A204.1 (cell line): ENCODE results near the gene GJD3.
"Not testable (repeated sequence)": the region's sequence is repeated elsewhere in the genome, so short reads cannot be mapped to it uniquely, and the experiment has no call there.

Source experiments
- FAIRE-seq: peaks from 2 replicates; lab custom pipeline; 2012; peaks lifted over from hg19 to GRCh38; lab: Jason Lieb, UNC

GJD3 gene, protein sequence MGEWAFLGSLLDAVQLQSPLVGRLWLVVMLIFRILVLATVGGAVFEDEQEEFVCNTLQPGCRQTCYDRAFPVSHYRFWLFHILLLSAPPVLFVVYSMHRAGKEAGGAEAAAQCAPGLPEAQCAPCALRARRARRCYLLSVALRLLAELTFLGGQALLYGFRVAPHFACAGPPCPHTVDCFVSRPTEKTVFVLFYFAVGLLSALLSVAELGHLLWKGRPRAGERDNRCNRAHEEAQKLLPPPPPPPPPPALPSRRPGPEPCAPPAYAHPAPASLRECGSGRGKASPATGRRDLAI

DNA sequence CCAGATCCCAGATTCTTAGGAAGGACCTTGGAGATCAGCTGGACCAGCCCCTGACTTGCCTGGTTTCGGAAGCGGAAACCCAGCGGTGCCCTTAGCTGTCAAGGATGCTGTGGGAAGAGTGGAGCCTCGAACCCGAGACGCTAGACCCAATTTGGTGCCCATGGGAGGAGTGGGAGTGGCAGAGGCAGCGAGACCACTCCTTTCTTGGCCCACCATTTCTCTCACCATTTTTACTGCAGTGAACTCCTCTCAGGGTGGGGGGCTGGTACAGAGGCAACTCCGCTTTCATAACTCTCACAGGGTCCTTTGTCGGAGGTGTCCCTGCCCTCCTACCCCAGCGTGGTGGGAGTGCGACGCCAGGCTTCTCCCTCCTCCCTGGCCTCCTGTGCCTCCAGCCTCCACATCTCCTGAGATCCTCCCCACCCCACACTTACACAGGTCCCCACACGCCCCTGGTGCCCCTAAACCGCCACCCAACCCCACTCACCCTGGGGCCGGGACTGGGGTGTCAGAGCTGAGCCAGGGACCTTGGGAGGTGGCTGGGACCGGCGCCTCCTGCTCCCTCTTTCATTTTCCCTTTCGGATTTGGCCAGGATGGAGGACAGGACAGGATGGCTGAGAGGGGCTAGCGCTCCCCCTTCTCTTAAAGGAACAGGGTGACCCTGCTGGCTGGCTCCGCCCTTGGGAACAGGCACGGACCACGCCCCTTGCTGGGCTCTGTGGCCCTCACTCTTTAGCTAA is at the start of gene GJD3:
Gene GJD3 (minus strand): TSS at position 617 of the 741 bp plus-strand sequence. CDS start 922 bp downstream, outside the sequence.
- no peak for FAIRE-seq

DNA sequence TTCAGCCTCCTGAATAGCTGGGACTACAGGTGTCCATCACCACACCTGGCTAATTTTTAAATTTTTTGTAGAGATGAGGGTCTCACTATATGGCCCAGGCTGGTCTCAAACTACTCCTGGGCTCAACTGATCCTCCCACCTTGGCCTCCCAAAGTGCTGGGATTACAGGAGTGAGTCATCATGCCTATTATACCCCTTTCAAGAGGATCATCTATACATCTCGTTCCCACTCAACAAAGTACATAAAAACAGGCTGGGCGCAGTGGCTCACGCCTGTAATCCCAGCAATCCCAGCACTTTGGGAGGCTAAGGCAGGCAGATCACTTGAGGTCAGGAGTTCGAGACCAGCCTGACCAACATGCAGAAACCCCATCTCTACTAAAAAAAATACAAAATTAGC is 49.8 kb upstream of the GJD3 start:
- not testable (repeated sequence) for FAIRE-seq

DNA sequence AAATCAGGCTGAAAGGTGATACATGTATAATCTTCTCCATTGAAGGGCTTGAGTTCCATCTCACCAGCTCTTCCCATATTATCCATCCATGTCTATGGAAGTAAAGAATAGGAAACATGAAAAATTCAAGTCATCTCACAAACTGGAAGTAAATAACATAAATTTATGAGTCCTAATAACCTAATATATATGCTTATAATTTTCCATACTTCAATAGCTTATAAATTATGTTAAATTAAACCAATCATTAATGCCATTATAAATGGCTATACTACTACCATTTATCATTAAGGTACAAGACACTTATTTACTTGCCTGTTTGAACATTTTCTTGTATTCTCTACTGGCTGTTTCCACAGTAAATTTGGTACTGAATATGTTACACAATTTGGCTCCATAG is 48.3 kb upstream of the GJD3 start:
- FAIRE-seq, result no peak

DNA sequence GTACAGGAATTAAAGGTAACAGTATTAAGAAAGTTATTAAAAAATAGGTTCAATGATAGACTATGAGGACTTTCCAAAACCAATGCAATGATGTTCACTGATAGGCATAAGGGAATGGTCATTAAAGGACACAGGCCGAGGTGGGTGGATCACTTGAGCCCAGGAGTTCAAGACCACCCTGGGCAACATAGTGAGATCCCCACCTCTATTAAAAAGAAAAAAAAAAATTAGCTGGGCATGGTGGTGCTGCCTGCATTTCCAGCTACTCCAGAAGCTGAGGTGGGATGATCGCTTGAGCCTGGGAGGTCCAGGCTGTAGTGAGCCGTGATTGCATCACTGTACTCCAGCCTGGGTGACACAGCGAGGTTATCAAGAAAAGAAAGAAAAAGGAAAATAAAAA is 47.3 kb upstream of the GJD3 start:
- no peak for FAIRE-seq

DNA sequence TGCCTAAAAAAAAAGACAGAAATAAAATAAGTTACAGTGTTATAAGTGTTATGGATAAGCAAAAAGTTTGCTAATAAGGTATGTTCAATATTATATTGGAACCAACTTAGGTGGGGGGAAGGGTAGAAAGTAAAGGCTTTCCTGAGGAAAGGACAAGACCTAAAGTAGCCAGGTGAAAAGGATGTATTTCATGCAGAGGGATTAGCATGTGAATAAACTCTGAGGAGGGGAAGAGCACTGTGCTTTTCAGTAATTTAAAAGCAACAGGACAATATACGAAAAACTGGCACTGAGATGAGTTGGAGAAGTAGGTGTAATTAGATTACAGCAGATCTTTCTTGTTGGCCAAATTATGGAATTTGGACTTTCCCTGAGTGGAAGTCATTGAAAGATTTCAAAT is 45.5 kb upstream of the GJD3 start:
- FAIRE-seq, result no peak

DNA sequence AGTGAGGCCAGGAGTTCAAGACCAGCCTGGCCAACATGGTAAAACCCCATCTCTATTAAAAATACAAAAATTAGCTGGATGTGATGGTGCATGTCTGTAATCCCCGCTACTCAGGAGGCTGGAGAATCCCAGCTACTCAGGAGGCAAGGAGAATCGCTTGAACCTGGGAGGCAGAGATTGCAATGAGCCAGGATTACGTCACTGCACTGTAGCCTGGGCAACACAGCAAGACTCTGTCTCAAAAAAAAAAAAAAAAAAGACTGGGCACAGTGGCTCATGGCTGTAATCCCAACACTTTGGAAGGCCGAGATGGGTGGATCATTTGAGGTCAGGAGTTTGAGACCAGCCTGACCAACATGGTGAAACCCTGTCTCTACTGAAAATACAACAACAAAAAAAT is 45.0 kb upstream of the GJD3 start:
- not testable (repeated sequence) for FAIRE-seq

DNA sequence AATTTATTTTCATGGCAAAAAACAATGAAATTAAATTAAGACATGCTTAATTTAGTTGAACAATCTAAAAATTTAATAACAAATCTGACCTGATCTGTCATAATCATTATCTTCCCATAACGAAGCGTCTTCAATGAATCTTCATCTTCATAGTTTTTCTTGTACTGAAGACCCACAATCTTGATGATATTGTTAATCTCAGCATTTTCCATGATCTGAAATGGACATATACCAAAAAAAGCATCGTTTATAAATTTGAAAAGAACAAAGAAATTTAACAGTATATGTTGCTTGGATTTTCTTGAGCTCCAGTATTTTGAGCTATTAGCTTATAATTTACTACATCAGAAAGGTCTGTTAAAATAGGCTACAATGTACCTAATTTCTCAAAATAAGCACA is 42.9 kb upstream of the GJD3 start:
- FAIRE-seq, result no peak

DNA sequence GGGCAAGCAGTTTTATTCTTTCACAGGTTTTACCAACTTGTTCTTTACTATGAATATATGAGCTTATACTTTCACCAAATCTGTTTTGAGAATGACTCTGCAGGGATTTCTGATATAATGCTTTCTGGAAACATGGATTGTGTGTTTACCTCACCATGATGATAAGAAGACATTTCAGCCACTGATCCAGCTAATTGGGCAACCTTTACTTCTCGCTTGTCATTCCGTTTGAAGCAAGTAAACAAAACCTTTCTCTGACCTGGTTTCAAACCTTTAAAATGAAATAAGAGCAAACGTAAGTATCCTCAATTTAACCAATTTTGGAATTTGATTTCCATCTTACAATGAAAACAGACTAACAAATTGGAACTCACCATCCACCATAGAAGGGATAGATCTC is 39.5 kb upstream of the GJD3 start:
- FAIRE-seq, result no peak

DNA sequence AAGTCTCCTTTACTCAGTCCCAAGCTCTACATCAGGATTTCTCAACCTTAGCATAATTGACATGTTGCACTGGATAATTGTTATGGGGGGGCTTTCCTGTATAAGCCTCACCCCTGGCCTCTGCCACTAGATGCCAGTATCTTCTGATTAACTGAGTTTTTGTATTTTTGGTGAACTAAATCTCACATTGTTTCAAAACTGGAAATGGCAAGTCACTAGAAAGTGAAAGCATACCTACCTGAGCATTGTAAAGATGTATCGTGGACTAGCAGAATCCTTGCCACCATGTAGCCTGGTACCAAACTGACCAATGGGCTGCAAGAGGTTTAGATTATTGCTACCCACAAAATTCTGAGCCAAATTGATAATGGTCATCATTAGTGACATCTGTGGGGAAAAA is 38.1 kb upstream of the GJD3 start:
- no peak for FAIRE-seq

DNA sequence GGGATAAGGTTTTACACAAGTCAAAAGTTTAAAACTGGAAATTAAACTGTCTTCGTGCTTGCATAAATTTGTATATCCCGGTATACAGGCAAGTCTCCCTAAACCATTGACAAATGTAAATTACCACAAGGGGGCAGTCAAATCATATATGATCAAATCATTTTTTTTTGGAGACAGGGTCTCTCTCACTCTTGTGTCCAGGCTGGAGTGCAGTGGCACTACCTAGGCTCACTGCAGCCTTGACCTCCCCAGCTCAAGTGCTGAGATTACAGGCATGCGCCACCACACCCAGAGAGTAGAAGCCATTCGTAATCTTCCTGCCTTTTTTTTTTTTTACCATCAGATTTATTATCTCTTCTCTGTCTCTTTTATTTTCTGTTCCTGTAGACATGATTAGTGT is 34.6 kb upstream of the GJD3 start:
- no peak for FAIRE-seq

DNA sequence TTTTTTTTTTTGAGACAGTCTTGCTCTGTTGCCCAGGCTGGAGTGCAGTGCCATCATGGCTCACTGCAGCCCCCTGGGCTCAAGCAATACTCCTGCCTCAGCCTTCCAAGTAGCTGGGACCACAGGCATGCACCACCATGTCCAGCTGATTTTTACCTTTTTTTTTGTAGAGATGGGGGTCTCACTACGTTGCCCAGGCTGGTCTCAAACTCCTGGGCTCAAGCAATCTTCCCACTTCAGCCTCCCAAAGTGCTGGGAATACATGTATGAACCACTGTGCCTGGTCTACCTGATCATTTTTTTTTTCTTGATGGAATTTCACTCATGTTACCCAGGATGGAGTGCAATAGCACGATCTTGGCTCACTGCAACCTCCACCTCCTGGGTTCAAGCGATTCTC is 22.0 kb upstream of the GJD3 start:
- not testable (repeated sequence) for FAIRE-seq

DNA sequence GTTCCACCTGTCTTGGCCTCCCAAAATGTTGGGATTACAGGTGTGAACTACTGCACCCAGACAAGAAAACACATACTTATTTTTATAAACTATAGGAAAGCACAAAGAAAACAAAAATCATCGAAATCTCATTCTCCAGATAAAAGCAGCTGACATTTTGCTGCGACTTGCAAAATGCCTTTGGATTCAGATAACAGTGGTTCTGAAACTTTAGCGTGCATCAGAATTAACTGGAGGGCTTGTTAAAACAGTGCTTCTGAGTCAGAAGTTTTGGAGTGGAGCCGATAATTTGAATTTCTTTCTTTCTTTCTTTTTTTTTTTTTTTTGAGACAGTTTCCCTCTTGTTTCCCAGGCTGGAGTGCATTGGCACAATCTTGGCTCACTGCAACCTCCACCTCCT is 17.7 kb upstream of the GJD3 start:
- FAIRE-seq, result no peak

DNA sequence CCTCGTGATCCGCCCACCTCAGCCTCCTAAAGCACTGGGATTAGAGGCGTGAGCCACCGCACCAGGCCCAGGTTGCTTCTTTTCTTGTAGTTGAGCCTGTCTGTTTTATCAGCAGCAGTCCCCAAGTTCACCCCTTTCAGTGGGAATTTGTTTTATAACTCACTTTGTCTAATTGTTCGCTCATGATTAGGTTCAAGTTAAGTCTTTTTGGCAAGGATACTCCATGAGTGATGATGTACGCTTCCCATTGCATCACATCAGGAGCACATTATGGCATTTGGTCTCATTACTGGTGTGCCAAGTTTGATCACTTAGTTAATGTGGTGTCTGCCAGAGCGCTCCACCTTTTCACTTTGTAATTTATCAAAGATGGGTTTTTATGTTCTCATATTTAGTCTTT is 14.4 kb upstream of the GJD3 start:
- FAIRE-seq, result no peak

DNA sequence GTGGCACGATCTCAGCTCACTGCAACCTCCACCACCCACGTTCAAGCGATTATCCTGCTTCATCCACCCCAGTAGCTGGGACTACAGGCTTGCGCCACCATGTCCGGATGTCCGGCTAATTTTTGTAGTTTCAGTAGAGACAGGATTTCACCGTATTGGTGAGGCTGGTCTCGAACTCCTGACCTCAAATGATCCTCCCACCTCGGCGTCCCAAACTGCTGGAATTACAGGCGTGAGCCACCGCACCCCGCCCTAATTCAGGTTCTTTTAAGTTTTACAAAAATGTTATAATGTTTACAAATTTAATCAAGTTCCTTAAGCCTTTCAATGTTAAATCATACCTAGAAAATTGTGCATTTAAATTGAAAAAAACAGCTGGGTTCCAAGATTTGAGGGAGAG is 13.3 kb upstream of the GJD3 start:
- no peak for FAIRE-seq

DNA sequence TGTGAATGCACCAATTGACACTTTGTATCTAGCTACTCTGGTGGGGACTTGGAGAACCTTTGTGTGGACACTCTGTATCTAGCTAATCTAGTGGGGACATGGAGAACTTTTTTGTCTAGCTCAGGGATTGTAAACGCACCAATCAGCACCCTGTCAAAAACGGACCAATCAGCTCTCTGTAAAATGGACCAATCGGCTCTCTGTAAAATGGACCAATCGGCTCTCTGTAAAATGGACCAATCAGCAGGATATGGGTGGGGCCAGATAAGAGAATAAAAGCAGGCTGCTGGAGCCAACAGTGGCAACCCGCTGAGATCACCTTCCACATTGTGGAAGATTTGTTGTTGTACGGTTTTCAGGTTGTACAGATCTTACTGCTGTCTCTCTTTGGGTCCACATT is 12.0 kb upstream of the GJD3 start:
- not testable (repeated sequence) for FAIRE-seq

DNA sequence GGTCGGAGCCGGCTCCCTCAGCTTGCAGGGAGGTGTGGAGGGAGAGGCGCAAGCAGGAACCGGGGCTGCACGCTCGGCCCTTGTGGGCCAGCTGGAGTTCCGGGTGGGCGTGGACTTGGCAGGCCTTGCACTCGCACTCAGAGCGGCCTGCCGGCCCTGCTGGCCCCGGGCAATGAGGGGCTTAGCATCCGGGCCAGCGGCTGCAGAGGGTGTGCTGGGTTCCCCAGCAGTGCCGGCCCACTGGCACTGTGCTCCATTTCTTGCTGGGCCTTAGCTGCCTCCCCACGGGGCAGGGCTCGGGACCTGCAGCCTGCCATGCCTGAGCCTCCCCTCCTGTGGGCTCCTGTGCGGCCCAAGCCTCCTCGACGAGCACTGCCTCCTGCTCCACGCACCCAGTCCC is 11.2 kb upstream of the GJD3 start:
- FAIRE-seq, result not testable (repeated sequence)

DNA sequence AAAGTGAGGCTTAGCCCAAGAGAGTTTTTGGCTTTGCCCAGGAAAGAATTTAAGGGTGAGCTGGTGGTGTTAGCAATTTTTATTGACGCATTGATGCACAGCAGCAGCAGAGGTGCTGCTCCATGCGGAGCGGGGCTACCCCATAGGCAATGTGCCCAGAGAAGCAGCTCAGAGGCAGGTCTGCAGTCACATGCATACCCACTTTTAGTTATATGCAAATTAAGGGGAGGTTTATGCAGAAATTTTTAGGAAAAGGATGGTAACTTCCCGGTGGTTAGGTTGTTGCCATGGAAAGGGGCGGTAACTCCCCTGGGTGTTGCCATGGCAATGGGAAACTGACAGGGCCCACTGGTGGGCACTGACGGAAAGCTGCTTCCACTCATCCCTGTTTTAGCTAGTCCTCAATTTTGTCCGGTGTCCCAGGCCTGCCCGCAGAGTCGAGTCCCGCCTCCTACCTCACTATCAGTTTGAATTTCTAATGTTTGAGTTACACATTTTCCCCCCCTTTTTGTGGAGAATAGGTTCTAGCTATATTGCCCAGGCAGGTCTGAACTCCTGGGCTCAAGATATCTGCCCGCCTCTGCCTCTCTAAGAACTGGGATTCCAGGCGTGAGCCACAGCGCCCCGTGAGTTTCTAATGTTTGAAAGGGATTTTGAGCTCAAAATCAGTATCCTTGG is 10.4 kb upstream of the GJD3 start:
- no peak for FAIRE-seq

DNA sequence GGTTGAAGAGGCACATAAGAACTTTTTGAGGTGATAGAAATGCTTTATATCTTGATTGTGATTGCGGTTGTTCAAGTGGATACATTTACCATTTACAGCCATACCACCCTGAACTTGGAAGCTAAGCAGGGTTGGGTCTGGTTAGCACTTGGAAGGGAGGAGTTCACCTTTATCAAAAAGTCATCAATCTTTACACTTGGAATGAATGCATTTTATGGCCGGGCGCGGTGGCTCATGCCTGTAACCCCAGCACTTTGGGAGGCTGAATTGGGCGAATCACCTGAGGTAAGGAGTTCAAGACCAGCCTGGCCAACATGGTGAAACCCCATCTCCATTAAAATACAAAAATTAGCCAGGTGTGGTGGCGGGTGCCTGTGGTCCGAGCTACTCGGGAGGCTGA is 9.5 kb upstream of the GJD3 start:
- no peak for FAIRE-seq

DNA sequence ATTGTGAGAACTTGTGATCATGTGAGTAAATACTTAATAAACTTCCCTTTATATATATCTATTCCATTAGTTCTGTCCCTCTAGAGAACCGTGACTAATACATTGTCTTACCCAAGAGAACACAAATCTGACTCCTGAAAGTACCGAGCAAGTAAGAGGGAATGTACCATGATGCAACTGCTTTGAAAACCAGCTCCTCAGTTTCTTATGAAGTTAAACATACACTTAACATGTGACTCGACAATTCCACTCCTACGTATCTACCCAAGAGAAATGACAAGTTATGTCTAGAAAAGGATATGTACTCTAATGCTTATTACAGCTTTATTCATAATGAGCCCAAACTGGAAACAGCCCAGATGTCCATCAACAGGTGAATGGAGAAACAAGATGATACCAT is 8.8 kb upstream of the GJD3 start:
- FAIRE-seq, result no peak

DNA sequence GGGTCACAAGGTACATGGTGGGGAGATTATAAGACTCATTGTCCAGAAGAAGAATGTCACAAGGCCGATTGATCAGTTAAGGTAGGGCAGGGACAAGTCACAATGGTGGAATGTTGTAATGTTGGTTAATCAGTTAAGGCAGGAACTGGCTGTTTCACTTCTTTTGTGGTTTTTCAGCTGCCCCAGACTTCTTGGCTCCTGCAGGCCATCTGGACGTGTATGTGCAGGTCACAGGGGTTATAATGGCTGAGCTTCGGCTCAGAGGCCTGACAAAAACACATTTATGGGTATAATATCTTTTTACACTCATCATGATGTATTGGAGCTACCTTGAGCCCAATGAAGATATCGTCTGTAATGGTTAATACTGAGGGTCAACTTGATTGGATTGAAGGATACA is 8.1 kb upstream of the GJD3 start:
- FAIRE-seq, result not testable (repeated sequence)

DNA sequence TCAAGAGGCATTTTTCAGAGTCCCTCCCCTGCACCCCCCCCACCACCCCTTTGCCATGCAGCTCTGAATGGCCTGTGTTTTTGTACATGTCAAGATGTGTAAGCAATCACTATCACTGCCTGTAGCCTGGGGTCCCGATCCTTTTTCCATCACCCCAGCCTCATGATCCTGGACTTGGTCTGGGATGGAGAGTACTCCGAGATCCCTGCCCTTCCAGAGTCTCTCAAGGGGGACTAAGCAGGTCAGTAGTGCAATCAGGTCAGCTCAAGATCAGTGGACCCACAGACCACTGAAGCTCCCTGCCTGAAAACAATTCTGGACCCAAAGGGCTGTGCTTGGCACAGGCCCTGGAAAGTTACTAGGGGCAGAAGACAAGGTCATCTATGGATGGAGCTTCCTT is 7.5 kb upstream of the GJD3 start:
- FAIRE-seq, result no peak

DNA sequence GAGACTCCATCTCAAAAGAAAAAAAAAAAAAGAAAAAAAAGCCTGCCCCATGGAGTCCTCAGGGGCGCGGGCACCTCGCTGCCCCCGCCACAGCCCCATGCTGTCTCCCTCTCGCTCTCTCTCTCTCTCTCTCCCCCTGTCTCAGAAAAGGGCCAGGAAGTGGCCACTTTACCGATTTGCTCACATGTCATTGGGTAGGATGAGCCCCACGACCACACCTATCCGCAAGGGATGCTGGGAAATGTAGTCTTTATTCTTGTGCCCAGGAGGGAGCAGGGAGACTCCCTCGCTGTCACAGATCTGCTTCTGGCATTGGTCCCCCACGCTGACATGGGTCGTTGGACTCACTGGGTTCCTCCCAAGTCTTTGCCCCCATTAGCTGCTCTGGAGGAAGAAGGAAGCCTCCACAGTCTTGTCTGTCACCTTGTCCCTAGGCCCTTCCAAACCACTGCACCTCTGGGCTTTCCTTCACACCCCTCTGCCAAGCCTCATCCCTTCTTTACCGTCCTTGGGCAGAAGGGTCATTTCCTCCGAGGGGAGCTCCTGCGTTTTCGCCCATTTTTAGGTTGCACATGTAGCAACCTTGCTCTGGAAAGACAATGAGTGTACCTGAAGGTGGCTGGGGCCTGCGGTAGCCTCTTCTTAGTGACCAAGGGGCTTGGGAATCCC is 6.9 kb upstream of the GJD3 start:
- no peak for FAIRE-seq

DNA sequence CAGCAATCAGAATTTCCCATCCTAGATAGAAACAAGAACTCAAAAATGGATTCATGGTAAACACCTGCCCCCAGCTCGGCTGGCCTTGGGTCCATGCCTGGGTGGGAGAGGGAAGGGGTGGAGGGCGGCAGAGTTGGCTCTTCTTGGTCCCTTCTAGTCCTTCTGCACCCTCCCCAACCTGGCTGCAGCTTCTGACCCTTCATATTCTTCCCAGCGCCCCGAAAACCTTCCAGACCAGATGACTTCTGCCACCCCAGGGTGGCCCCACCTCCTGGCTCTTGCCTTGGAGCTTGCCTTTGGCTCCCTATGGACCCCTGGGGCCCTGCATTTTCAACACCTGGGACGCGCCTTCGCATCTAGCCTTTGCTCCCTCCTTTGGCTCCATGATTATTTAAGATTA is 5.4 kb upstream of the GJD3 start:
- no peak for FAIRE-seq
